ENCODE data around the gene TPBGL.

- TF ChIP-seq POLR2A (IDR thresholded peaks at IDR 0.05) (no peak), CTCF (IDR thresholded peaks at IDR 0.05 in 4 of 5, conservative IDR thresholded peaks at IDR 0.05 in 1 of 5) (no peak)
Observed at GRCh38 chr11:75201771-75202170, 38.8 kb upstream of the TPBGL start.
